ENCODE data around the gene NUP210L. TPM values are rescaled to one million over a fixed set of nuclear protein-coding genes. Genes with fewer than 3 reads are reported as not detected.

The NUP210L gene
- total and polyA plus RNA-seq, 2 donors from 2014 or later: 0.06 TPM; not detected in 1

DNA sequence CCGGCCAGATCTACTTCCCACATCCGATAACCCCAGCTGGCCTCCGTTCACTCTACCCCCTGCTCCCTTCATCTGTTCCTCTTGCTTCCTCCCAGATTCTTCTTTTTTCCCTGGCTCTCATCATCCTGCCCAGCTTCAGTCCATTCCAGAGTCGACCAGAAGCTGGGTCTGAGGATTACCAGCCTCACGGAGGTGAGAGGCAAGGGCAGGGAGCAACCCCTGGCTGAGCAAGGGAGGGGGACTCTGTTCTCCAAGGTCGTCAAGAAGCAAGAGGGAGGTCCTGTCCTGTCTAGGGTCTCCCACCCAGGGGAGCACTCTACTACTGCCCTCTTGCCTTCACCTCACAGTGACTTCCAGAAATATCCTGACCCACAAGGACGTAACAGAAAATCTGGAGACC is 181.3 kb downstream of the NUP210L start:
- intact Hi-C loops (cut with DNase I): no loop called here
- TF ChIP-seq, protein P1, sequence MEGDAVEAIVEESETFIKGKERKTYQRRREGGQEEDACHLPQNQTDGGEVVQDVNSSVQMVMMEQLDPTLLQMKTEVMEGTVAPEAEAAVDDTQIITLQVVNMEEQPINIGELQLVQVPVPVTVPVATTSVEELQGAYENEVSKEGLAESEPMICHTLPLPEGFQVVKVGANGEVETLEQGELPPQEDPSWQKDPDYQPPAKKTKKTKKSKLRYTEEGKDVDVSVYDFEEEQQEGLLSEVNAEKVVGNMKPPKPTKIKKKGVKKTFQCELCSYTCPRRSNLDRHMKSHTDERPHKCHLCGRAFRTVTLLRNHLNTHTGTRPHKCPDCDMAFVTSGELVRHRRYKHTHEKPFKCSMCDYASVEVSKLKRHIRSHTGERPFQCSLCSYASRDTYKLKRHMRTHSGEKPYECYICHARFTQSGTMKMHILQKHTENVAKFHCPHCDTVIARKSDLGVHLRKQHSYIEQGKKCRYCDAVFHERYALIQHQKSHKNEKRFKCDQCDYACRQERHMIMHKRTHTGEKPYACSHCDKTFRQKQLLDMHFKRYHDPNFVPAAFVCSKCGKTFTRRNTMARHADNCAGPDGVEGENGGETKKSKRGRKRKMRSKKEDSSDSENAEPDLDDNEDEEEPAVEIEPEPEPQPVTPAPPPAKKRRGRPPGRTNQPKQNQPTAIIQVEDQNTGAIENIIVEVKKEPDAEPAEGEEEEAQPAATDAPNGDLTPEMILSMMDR (IDR thresholded peaks at IDR 0.05; ENCODE audit: borderline replicate concordance, extremely low read depth, insufficient read depth): no peak
- FAIRE-seq (no peak), DNase-seq (no peak)
- Histone ChIP-seq H3K27me3 (ENCODE audit: control insufficient read depth, insufficient read depth, low read length) (no peaks in the 10 kb centered on the region), H3K4me1 (ENCODE audit: control insufficient read depth in 2 of 3, insufficient read depth in 2 of 3, low read depth in 1 of 3, low read length in 3 of 3) (peaks cover 0 to 10% (median 3%) of the 10 kb centered on the region in 3 donors), H3K4me3 (ENCODE audit: low read length in 3 of 3) (no peak overlapping the region), H3K27ac (ENCODE audit: low read depth in 2 of 2, low read length in 2 of 2) (no peak overlapping the region), H3K9ac (ENCODE audit: low read length in 3 of 3) (no peak overlapping the region), H3K36me3 (ENCODE audit: control insufficient read depth in 2 of 3, insufficient read depth in 3 of 3, low read length in 3 of 3) (peaks cover 2 to 8% (median 4%) of the 10 kb centered on the region in 3 donors), H3K9me3 (ENCODE audit: control insufficient read depth in 2 of 3, insufficient read depth in 1 of 3, low read length in 3 of 3) (no peaks in the 10 kb centered on the region)

DNA sequence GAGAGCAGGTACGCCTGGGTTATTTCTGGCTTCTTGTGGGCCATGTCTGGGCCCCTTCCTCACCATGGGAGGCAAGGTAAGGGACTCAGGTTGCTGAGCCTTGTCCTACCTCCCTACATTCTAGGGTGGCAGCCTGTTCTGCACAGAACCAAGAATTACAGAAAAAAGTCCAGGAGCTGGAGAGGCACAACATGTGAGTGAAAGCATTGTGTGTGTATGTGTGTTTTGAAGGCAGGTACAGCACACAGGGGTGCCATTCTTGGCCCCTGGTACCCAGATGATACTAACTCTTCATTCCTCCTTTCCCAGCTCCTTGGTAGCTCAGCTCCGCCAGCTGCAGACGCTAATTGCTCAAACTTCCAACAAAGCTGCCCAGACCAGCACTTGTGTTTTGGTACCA is 181.8 kb downstream of the NUP210L start:
- Histone ChIP-seq H3K36me3 (ENCODE audit: control insufficient read depth in 2 of 3, insufficient read depth in 3 of 3, low read length in 3 of 3) (peaks cover 2 to 8% (median 4%) of the 10 kb centered on the region in 3 donors), H3K4me3 (ENCODE audit: low read length in 3 of 3) (no peak overlapping the region), H3K27ac (ENCODE audit: low read depth in 2 of 2, low read length in 2 of 2) (no peak overlapping the region), H3K27me3 (ENCODE audit: control insufficient read depth, insufficient read depth, low read length) (no peaks in the 10 kb centered on the region), H3K4me1 (ENCODE audit: control insufficient read depth in 2 of 3, insufficient read depth in 2 of 3, low read depth in 1 of 3, low read length in 3 of 3) (peaks cover 0 to 12% (median 7%) of the 10 kb centered on the region in 3 donors), H3K9me3 (ENCODE audit: control insufficient read depth in 2 of 3, insufficient read depth in 1 of 3, low read length in 3 of 3) (no peaks in the 10 kb centered on the region), H3K9ac (ENCODE audit: low read length in 3 of 3) (no peak overlapping the region)
- intact Hi-C loops (cut with DNase I): no loop called here
- TF ChIP-seq, protein P1 (IDR thresholded peaks at IDR 0.05; ENCODE audit: borderline replicate concordance, extremely low read depth, insufficient read depth): no peak
- FAIRE-seq (no peak), DNase-seq (no peak)

DNA sequence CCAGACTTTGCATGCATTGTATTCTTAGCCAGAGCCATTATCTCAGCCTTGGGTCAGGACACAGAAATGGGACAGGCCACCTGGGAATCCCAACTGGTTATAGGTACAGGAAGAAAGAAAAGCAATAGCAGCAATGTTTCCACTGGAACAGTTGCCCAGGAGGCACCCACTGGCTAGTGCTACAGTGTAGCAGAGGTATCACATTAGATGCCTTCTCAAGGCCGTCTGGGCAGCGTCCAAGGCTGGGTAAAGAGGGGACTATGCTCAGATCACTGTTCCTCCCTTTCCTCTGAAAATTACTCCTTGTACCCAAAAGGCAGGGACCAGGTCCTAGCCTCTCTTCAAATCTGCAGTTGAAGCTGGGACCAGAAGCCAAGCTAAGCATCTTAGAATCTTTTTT is 184.5 kb downstream of the NUP210L start:
- TF ChIP-seq, protein P1 (IDR thresholded peaks at IDR 0.05; ENCODE audit: borderline replicate concordance, extremely low read depth, insufficient read depth): no peak
- H3K36me3 ChIP-seq (ENCODE audit: control insufficient read depth in 2 of 3, insufficient read depth in 3 of 3, low read length in 3 of 3): peaks cover 0 to 8% (median 4%) of the 10 kb centered on the region in 3 donors
- intact Hi-C loops (cut with DNase I): no loop called here
- no peak overlapping the region for H3K4me3 ChIP-seq (ENCODE audit: low read length in 3 of 3)
- no peaks in the 10 kb centered on the region for H3K9me3 ChIP-seq (ENCODE audit: control insufficient read depth in 2 of 3, insufficient read depth in 1 of 3, low read length in 3 of 3)
- no peaks in the 10 kb centered on the region for H3K27me3 ChIP-seq (ENCODE audit: control insufficient read depth, insufficient read depth, low read length)
- no peak for DNase-seq
- H3K4me1 ChIP-seq (ENCODE audit: control insufficient read depth in 2 of 3, insufficient read depth in 2 of 3, low read depth in 1 of 3, low read length in 3 of 3): peaks cover 0 to 7% (median 5%) of the 10 kb centered on the region in 3 donors
- no peak for FAIRE-seq
- H3K9ac ChIP-seq (ENCODE audit: low read length in 3 of 3): no peak overlapping the region
- H3K27ac ChIP-seq (ENCODE audit: low read depth in 2 of 2, low read length in 2 of 2): no peak overlapping the region

DNA sequence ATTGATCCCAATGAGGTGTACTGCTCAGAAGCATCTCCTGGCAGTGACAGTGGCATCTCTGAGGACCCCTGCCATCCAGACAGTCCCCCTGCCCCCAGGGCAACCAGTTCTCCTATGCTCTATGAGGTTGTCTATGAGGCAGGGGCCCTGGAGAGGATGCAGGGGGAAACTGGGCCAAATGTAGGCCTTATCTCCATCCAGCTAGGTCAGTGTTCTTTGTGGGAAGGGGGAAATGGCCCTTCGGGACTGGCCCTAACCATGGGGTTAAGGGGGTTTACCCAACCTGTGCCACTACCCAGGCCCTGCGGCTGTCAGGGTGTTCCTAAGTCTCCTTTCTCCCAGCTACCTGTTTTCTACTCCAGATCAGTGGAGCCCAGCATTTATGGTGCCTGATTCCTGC is 185.9 kb downstream of the NUP210L start:
- intact Hi-C loops (cut with DNase I): no loop called here
- peaks cover 0 to 8% (median 7%) of the 10 kb centered on the region in 3 donors for H3K4me1 ChIP-seq (ENCODE audit: control insufficient read depth in 2 of 3, insufficient read depth in 2 of 3, low read depth in 1 of 3, low read length in 3 of 3)
- H3K9me3 ChIP-seq (ENCODE audit: control insufficient read depth in 2 of 3, insufficient read depth in 1 of 3, low read length in 3 of 3): no peaks in the 10 kb centered on the region
- H3K36me3 ChIP-seq (ENCODE audit: control insufficient read depth in 2 of 3, insufficient read depth in 3 of 3, low read length in 3 of 3): peaks cover 0 to 3% (median 0%) of the 10 kb centered on the region in 3 donors
- TF ChIP-seq, protein P1 (IDR thresholded peaks at IDR 0.05; ENCODE audit: borderline replicate concordance, extremely low read depth, insufficient read depth): no peak
- peak overlapping the region in 1 of 3 donors; percentile 63 for H3K9ac ChIP-seq (ENCODE audit: low read length in 3 of 3)
- H3K27me3 ChIP-seq (ENCODE audit: control insufficient read depth, insufficient read depth, low read length): no peaks in the 10 kb centered on the region
- peak overlapping the region in 2 of 3 donors; percentile 85 to 93 for H3K4me3 ChIP-seq (ENCODE audit: low read length in 3 of 3)
- no peak for DNase-seq
- H3K27ac ChIP-seq (ENCODE audit: low read depth in 2 of 2, low read length in 2 of 2): no peak overlapping the region
- no peak for FAIRE-seq
